PFSK-1 (cell line): ENCODE measurements around the gene TPSB2.

Experiments
- FOXP2 ChIP-seq: optimal IDR thresholded peaks from 2 replicates; pipeline ENCODE3; 2011; ENCODE audit warnings: borderline replicate concordance, control low read depth, inconsistent platforms; ENCODE audit not compliant: insufficient read depth; ENCODE audit errors: extremely low read length, extremely low read depth
- POLR2AphosphoS5 ChIP-seq: IDR thresholded peaks from 2 replicates; pipeline ENCODE4 v1.6.1; 2012; ENCODE audit warnings: low read depth, mild to moderate bottlenecking, control low read depth, low read length, moderate library complexity
- REST ChIP-seq, 2 experiments: IDR thresholded peaks; 2 replicates each; pipeline versions ENCODE4 v1.6.1 to v1.8.0; 2011 to 2012; ENCODE audit warnings: low read depth in 2 of 2, low read length in 2 of 2, control low read depth in 1 of 2, inconsistent platforms in 1 of 2, mild to moderate bottlenecking in 1 of 2, moderate library complexity in 1 of 2; ENCODE audit not compliant: insufficient read depth in 1 of 2
- SIN3A ChIP-seq: IDR thresholded peaks from 2 replicates; pipeline ENCODE4 v1.6.1; 2012; ENCODE audit warnings: mild to moderate bottlenecking, low read length, moderate library complexity, borderline replicate concordance; ENCODE audit not compliant: insufficient read depth
- TAF1 ChIP-seq: IDR thresholded peaks from 2 replicates; pipeline ENCODE4 v1.6.1; 2012; ENCODE audit warnings: low read length, control low read depth, borderline replicate concordance; ENCODE audit not compliant: insufficient read depth

GRCh38 chr16:1257561-1258224 lies 27.7 kb upstream of the TPSB2 start:
- TF ChIP-seq REST (IDR thresholded peaks at IDR 0.05; ENCODE audit: insufficient read depth in 1 of 2, low read depth in 2 of 2, low read length in 2 of 2), result no peak
- TF ChIP-seq POLR2AphosphoS5, result no peak
- TF ChIP-seq TAF1, result no peak
- no peak for TF ChIP-seq SIN3A
- no peak for TF ChIP-seq FOXP2
